K562 (cell line): ENCODE measurements around the gene PALLD. TPM values are rescaled to one million over a fixed set of nuclear protein-coding genes. Genes with fewer than 3 reads are reported as not detected.

Source experiments
- ATAC-seq: fragments of 200-7000 bp; cut with Tn5 transposase; 3 replicates; pipeline ENCODE4 v1.9.1; 2020; ENCODE audit warnings: moderate library complexity
- BruUV-seq: library from RNA; stranded (reverse); fragments of 400-500 nt; replicated peaks from 2 replicates; lab custom pipeline; 2021; lab: Mats Ljungman, UMichigan
- CTCF ChIA-PET: fragments of 300-600 bp; formaldehyde crosslinking; extraction: SDS; loops from one replicate; lab custom pipeline; 2021; ENCODE audit warnings: low intra/inter-chr PET ratio; lab: Yijun Ruan, JAX
- POLR2A ChIA-PET: fragments of 300-600, 350-650 bp; sonication (Branson Sonifier 250); formaldehyde crosslinking; extraction: SDS; loops from one replicate; lab custom pipeline; 2021; ENCODE audit warnings: antibody characterized with exemption, inconsistent platforms; lab: Yijun Ruan, JAX
- DNase-seq, 4 experiments: peaks; one replicate each; pipeline versions ENCODE4 v3.0.0 to v3.0.0-alpha.2; 2011 to 2018; ENCODE audit warnings: low spot score in 3 of 4, mixed read lengths in 3 of 4; ENCODE audit errors: extremely low read depth in 1 of 4
- FAIRE-seq: peaks from 2 replicates; lab custom pipeline; 2011; peaks lifted over from hg19 to GRCh38; lab: Jason Lieb, UNC
- H2AFZ ChIP-seq: 2 replicates; pipeline ENCODE4 v1.6.0; 2011; ENCODE audit warnings: low read depth, low read length, control low read depth, inconsistent platforms
- H3K27ac ChIP-seq: fragments of 200-600 bp; 3 replicates; pipeline ENCODE4 v1.8.0; 2011; ENCODE audit warnings: low read depth, mild to moderate bottlenecking, control low read depth, inconsistent platforms, low read length, moderate library complexity, mixed read lengths; ENCODE audit errors: extremely low read depth
- H3K27me3 ChIP-seq, 2 experiments: fragments of 300-600 bp in 1 of 2; 2 replicates in 1 of 2; 3 replicates in 1 of 2; pipeline versions ENCODE4 v1.6.0 to v1.8.0; 2011; ENCODE audit warnings: inconsistent platforms in 2 of 2, low read length in 2 of 2, mild to moderate bottlenecking in 1 of 2, mixed read lengths in 1 of 2, moderate library complexity in 1 of 2; ENCODE audit not compliant: control insufficient read depth in 2 of 2, insufficient read depth in 2 of 2
- H3K36me3 ChIP-seq: fragments of 300-600 bp; 3 replicates; pipeline ENCODE4 v1.8.0; 2011; ENCODE audit warnings: mild to moderate bottlenecking, low read length, inconsistent platforms; ENCODE audit not compliant: control insufficient read depth, insufficient read depth
- H3K4me1 ChIP-seq, 2 experiments: fragments of 200-600 bp in 1 of 2; replicated peaks in 1 of 2; 2 replicates in 1 of 2; 3 replicates in 1 of 2; pipeline versions ENCODE4 v1.5.1 to v1.8.0; 2011; ENCODE audit warnings: inconsistent platforms in 2 of 2, low read length in 2 of 2, mild to moderate bottlenecking in 1 of 2, mixed read lengths in 1 of 2, moderate library complexity in 1 of 2; ENCODE audit not compliant: control insufficient read depth in 2 of 2, insufficient read depth in 2 of 2
- H3K4me2 ChIP-seq: 2 replicates; pipeline ENCODE4 v1.6.1; 2011; ENCODE audit warnings: low read length, control low read depth, inconsistent platforms, mixed read lengths; ENCODE audit not compliant: insufficient read depth
- H3K4me3 ChIP-seq: fragments of 200-600 bp; sonication (generic), shearing (Covaris generic); 2 replicates; pipeline ENCODE4 v1.5.1; 2016; ENCODE audit warnings: control low read depth, inconsistent platforms
- H3K79me2 ChIP-seq: fragments of 200-600 bp; 3 replicates; pipeline ENCODE4 v1.8.0; 2011; ENCODE audit warnings: low read length, inconsistent platforms; ENCODE audit not compliant: control insufficient read depth, insufficient read depth
- H3K9ac ChIP-seq, 2 experiments: 2 replicates each; pipeline versions ENCODE4 v1.6.0 to v1.6.1; 2011; ENCODE audit warnings: low read depth in 2 of 2, low read length in 2 of 2, control low read depth in 1 of 2, inconsistent platforms in 1 of 2, mild to moderate bottlenecking in 1 of 2, mixed read lengths in 1 of 2; ENCODE audit not compliant: insufficient read depth in 1 of 2
- H3K9me1 ChIP-seq: one replicate; pipeline ENCODE4 v1.6.0; 2011; ENCODE audit warnings: inconsistent platforms, mild to moderate bottlenecking, low read length, moderate library complexity; ENCODE audit not compliant: control insufficient read depth, insufficient read depth
- H3K9me3 ChIP-seq: replicated peaks from 2 replicates; pipeline ENCODE4 v1.5.1; 2011; ENCODE audit warnings: low read depth, low read length, inconsistent platforms; ENCODE audit not compliant: control insufficient read depth, insufficient read depth
- H4K20me1 ChIP-seq: replicated peaks from 2 replicates; pipeline ENCODE4 v1.6.1; 2011; ENCODE audit warnings: low read length, inconsistent platforms, mixed read lengths; ENCODE audit not compliant: control insufficient read depth, insufficient read depth
- ARID2 ChIP-seq: fragments of 450-650 bp; IDR thresholded peaks from 2 replicates; pipeline ENCODE4 v1.6.1; 2017; ENCODE audit warnings: antibody characterized with exemption, mild to moderate bottlenecking
- IFI16 ChIP-seq: fragments of 250-450 bp; sonication (Bioruptor Pico); IDR thresholded peaks from 2 replicates; pipeline ENCODE4 v2.1.2; 2022; ENCODE audit warnings: mild to moderate bottlenecking, inconsistent platforms
- MCM2 ChIP-seq: fragments of 450-650 bp; IDR thresholded peaks from 2 replicates; pipeline ENCODE4 v1.6.1; 2017; ENCODE audit warnings: low read depth, mild to moderate bottlenecking
- PHF20 ChIP-seq: fragments of 450-650 bp; IDR thresholded peaks from 2 replicates; pipeline ENCODE4 v1.6.1; 2018; ENCODE audit not compliant: partially characterized antibody
- POLR3G ChIP-seq: IDR thresholded peaks from 2 replicates; pipeline ENCODE4 v1.6.1; 2011; ENCODE audit not compliant: insufficient read length, insufficient replicate concordance; ENCODE audit errors: extremely low read depth
- THRA ChIP-seq: fragments of 450-650 bp; IDR thresholded peaks from 2 replicates; pipeline ENCODE4 v1.6.1; 2017; ENCODE audit warnings: mild to moderate bottlenecking, moderate library complexity
- ZBTB11 ChIP-seq, 3 experiments: fragments of 200-800 bp in 1 of 3; fragments of 250-450 bp in 1 of 3; fragments of 450-650 bp in 1 of 3; sonication (Bioruptor Pico) in 1 of 3; sonication (Bioruptor generic) in 1 of 3; formaldehyde crosslinking in 1 of 3; IDR thresholded peaks; 2 replicates each; pipeline versions ENCODE4 v1.6.1 to v1.8.0; 2016 to 2022; ENCODE audit warnings: mild to moderate bottlenecking in 2 of 3, missing genetic modification characterization in 2 of 3, missing compliant biosample characterization in 1 of 3, moderate library complexity in 1 of 3
- ZNF318 ChIP-seq, 2 experiments: fragments of 450-650 bp; IDR thresholded peaks; 2 replicates each; pipeline ENCODE4 v1.6.1; 2016; ENCODE audit warnings: mild to moderate bottlenecking in 2 of 2, borderline replicate concordance in 1 of 2, low read depth in 1 of 2, moderate library complexity in 1 of 2
- in situ Hi-C: fragments of 300-500 bp; cut with MboI; formaldehyde crosslinking; loops from 4 replicates; pipeline ENCODE4 v1.15.0; 2018; ENCODE audit warnings: inconsistent platforms, mixed read lengths
- intact Hi-C: fragments of 100-400 bp; cut with micrococcal nuclease; formaldehyde crosslinking; loops from 2 replicates; pipeline ENCODE4 v1.14.2; 2022
- polyA plus RNA-seq, 8 experiments: library from polyadenylated mRNA; depleted of rRNA in 4 of 8; stranded (reverse) in 5 of 8; unstranded in 3 of 8; fragments of >200 nt; fragmentation: Nextera tagmentation in 2 of 8; fragmentation: Illumina TruSeq in 1 of 8; extraction: Ambion mirVana in 2 of 8; extraction: Trizol in 1 of 8; gene quantifications; 2 replicates each; pipeline versions ENCODE4 v1.2.1 to v1.2.3, GENCODE V29; 2011 to 2014; ENCODE audit warnings: inconsistent platforms in 1 of 8, missing spikeins in 1 of 8
- total RNA-seq, 7 experiments: library from RNA; depleted of rRNA in 6 of 7; stranded (reverse); fragments of >200 nt in 6 of 7; fragmentation: Illumina TruSeq in 2 of 7; extraction: Trizol in 2 of 7; gene quantifications; 2 replicates each; pipeline versions ENCODE4 v1.2.1 to v1.2.3, GENCODE V29; 2011 to 2021; ENCODE audit warnings: low replicate concordance in 1 of 7

Gene PALLD
- total and polyA plus RNA-seq, 9 of the 15 experiments (the other 6 are each of a cell fraction or from before 2014, with no cell fraction given) = 0.01 to 0.35 (median 0.06) TPM; not detected in 3

GRCh38 chr4:168569931-168570276 lies 73.1 kb downstream of the PALLD start (continued):
- TF ChIP-seq ZBTB11 (CRISPR knock-in tag; IDR thresholded peaks at IDR 0.05) = no peak
- TF ChIP-seq, all 486 proteins: peak for 0

- Histone ChIP-seq H3K4me3 (no peak overlapping the region), H3K9me3 (no peaks in the 10 kb centered on the region), H2AFZ (no peak overlapping the region), H3K79me2 (no peaks in the 10 kb centered on the region), H3K36me3 (no peaks in the 10 kb centered on the region), H3K4me2 (no peak overlapping the region), H3K9me1 (no peaks in the 10 kb centered on the region), H3K27ac (no peak overlapping the region), H4K20me1 (no peaks in the 10 kb centered on the region), H3K9ac (no peak overlapping the region), H3K4me1 (no peaks in the 10 kb centered on the region), H3K27me3 (no peaks in the 10 kb centered on the region)
- DNase-seq = no peak
- intact Hi-C loops = no loop called here
- ATAC-seq = no peak
- ChIA-PET CTCF (no interaction called here), POLR2A (no interaction called here)
- in situ Hi-C loops = no loop called here
- no peak for FAIRE-seq
- no TSS peak for BruUV-seq
- TF ChIP-seq ZNF318 (IDR thresholded peaks at IDR 0.05; ENCODE audit: borderline replicate concordance in 1 of 2, low read depth in 1 of 2) (no peak), MCM2 (no peak), ARID2 (no peak), POLR3G (no peak), THRA (no peak), IFI16 (CRISPR knock-in tag) (no peak), PHF20 (no peak)
Observed at GRCh38 chr4:168570466-168570865, 73.6 kb downstream of the PALLD start.
